B cell (primary cell): ENCODE data around the gene CDC14A. TPM values are rescaled to one million over a fixed set of nuclear protein-coding genes. Genes with fewer than 3 reads are reported as not detected.

ENCODE experiments used
- ATAC-seq: fragments of 200-7000 bp; cut with Tn5 transposase; one replicate; pipeline ENCODE4 v1.10.0; 2021; ENCODE audit warnings: low read depth, mild to moderate bottlenecking, moderate number of reproducible peaks, moderate library complexity
- CTCF ChIA-PET: fragments of 350-600 bp; sonication (Branson Sonifier 250); formaldehyde crosslinking; loops from one replicate; lab custom pipeline; 2021; ENCODE audit warnings: antibody characterized with exemption, inconsistent platforms; lab: Charles Lee
- POLR2A ChIA-PET: fragments of 350-600 bp; sonication (Branson Sonifier 250); formaldehyde crosslinking; loops from one replicate; lab custom pipeline; 2021; ENCODE audit warnings: antibody characterized with exemption; lab: Charles Lee
- DNase-seq: peaks from one replicate; pipeline ENCODE4 v3.0.0; 2013
- H2AFZ ChIP-seq: 2 replicates; pipeline ENCODE4 v1.6.1; 2012; ENCODE audit warnings: mild to moderate bottlenecking, low read depth, low read length; ENCODE audit not compliant: insufficient read depth, poor library complexity, severe bottlenecking
- H3K27ac ChIP-seq, 2 donors: 1 replicate in 1 of 2; 2 replicates in 1 of 2; pipeline ENCODE4 v1.5.1; 2012 to 2013; ENCODE audit warnings: low read length in 2 of 2, mild to moderate bottlenecking in 2 of 2, moderate library complexity in 1 of 2
- H3K27me3 ChIP-seq, 4 experiments: fragments of 200-600 bp in 1 of 4; sonication (generic) in 1 of 4; replicated peaks in 1 of 4; 1 replicate in 2 of 4; 2 replicates in 2 of 4; pipeline versions ENCODE4 v1.6.1 to v1.7.0; 2013 to 2016; ENCODE audit warnings: low read length in 3 of 4, mild to moderate bottlenecking in 2 of 4, mixed read lengths in 1 of 4, moderate library complexity in 1 of 4; ENCODE audit not compliant: insufficient read depth in 4 of 4, control insufficient read depth in 3 of 4; ENCODE audit errors: control extremely low read depth in 1 of 4
- H3K36me3 ChIP-seq, 2 experiments: replicated peaks in 1 of 2; 1 replicate in 1 of 2; 2 replicates in 1 of 2; pipeline versions ENCODE4 v1.6.1 to v1.7.1; 2013; ENCODE audit warnings: low read length in 1 of 2; ENCODE audit not compliant: insufficient read depth in 2 of 2, control insufficient read depth in 1 of 2; ENCODE audit errors: control extremely low read depth in 1 of 2, extremely low read depth in 1 of 2
- H3K4me1 ChIP-seq, 2 donors: fragments of 200-600 bp in 1 of 2; sonication (generic) in 1 of 2; 1 replicate in 1 of 2; 2 replicates in 1 of 2; pipeline versions ENCODE4 v1.5.1 to v1.6.1; 2013 to 2017; ENCODE audit warnings: low read length in 2 of 2; ENCODE audit not compliant: control insufficient read depth in 2 of 2, insufficient read depth in 2 of 2
- H3K4me2 ChIP-seq: replicated peaks from 2 replicates; pipeline ENCODE3; 2012; ENCODE audit warnings: mild to moderate bottlenecking, low read depth, low read length; ENCODE audit not compliant: poor library complexity, severe bottlenecking
- H3K4me3 ChIP-seq, 5 experiments: fragments of 200-600 bp in 1 of 5; sonication (generic) in 1 of 5; 1 replicate in 3 of 5; 2 replicates in 2 of 5; pipeline versions ENCODE4 v1.5.1 to v1.7.0; 2011 to 2016; ENCODE audit warnings: low read length in 4 of 5, mild to moderate bottlenecking in 4 of 5, low read depth in 2 of 5, control low read depth in 1 of 5, moderate library complexity in 1 of 5; ENCODE audit not compliant: insufficient read depth in 1 of 5; ENCODE audit errors: control extremely low read depth in 1 of 5, extremely low read depth in 1 of 5
- H3K79me2 ChIP-seq: fragments of 200-600 bp; sonication (generic); one replicate; pipeline ENCODE4 v1.6.0; 2016; ENCODE audit warnings: low read length; ENCODE audit not compliant: control insufficient read depth, insufficient read depth
- H3K9ac ChIP-seq: fragments of 200-600 bp; sonication (generic); 2 replicates; pipeline ENCODE4 v1.6.1; 2017; ENCODE audit warnings: mild to moderate bottlenecking, low read length, moderate library complexity
- H3K9me3 ChIP-seq, 3 donors: one replicate each; pipeline versions ENCODE4 v1.6.1 to v1.7.1; 2013; ENCODE audit warnings: low read length in 2 of 3; ENCODE audit not compliant: control insufficient read depth in 2 of 3, insufficient read depth in 1 of 3; ENCODE audit errors: control extremely low read depth in 1 of 3
- H4K20me1 ChIP-seq: 2 replicates; pipeline ENCODE4 v1.6.0; 2012; ENCODE audit warnings: mild to moderate bottlenecking, low read length; ENCODE audit not compliant: insufficient read depth, control insufficient read depth, poor library complexity, severe bottlenecking
- H3K27ac Mint-ChIP-seq: one replicate; pipeline ENCODE4 v1.8.0; 2021; ENCODE audit warnings: mixed read lengths
- H3K27me3 Mint-ChIP-seq: one replicate; pipeline ENCODE4 v1.8.0; 2021; ENCODE audit warnings: mixed read lengths
- H3K4me1 Mint-ChIP-seq: one replicate; pipeline ENCODE4 v1.8.0; 2021; ENCODE audit warnings: mixed read lengths
- H3K4me3 Mint-ChIP-seq: one replicate; pipeline ENCODE4 v1.8.0; 2021; ENCODE audit warnings: mixed read lengths
- H3K9me3 Mint-ChIP-seq: one replicate; pipeline ENCODE4 v1.8.0; 2022; ENCODE audit warnings: mixed read lengths; ENCODE audit not compliant: insufficient read depth
- CTCF ChIP-seq: fragments of 200-600 bp; IDR thresholded peaks from one replicate; pipeline ENCODE4 v1.8.0; 2022; ENCODE audit warnings: antibody characterized with exemption, mild to moderate bottlenecking
- EZH2 ChIP-seq: IDR thresholded peaks from 2 replicates; pipeline ENCODE4 v1.6.1; 2012; ENCODE audit warnings: borderline replicate concordance, low read depth, mild to moderate bottlenecking, moderate library complexity, low read length; ENCODE audit not compliant: insufficient read depth, poor library complexity, severe bottlenecking
- WGBS: methylation state at CpG from one replicate; pipeline ENCODE4 v1.1.5; 2013; ENCODE audit warnings: missing lambda C conversion rate; ENCODE audit not compliant: insufficient coverage; 5-methylcytosine and 5-hydroxymethylcytosine counted together
- intact Hi-C: fragments of 100-400 bp; cut with micrococcal nuclease; formaldehyde crosslinking; loops from one replicate; pipeline ENCODE4 v1.10.0; 2022
- polyA plus RNA-seq: library from polyadenylated mRNA; depleted of rRNA; stranded (reverse); fragments of >200 nt; gene quantifications from 2 replicates; pipeline ENCODE4 v1.2.3, GENCODE V29; 2012
- total RNA-seq, 2 donors: library from RNA; stranded (reverse); fragments of 120-200 nt in 1 of 2; gene quantifications; 1 replicate in 1 of 2; 2 replicates in 1 of 2; pipeline versions ENCODE4 v1.2.3 to v1.2.4, GENCODE V29; 2013 to 2022

The CDC14A gene
- total and polyA plus RNA-seq, 2 donors (not counting 1 experiment from before 2014, with no cell fraction given), result 6.1 to 41.7 TPM

- Histone ChIP-seq H3K36me3 (no peaks in the 10 kb centered on the region), H4K20me1 (no peaks in the 10 kb centered on the region), H3K27me3 (no peaks in the 10 kb centered on the region), H3K9ac (no peak overlapping the region), H3K4me2 (no peak overlapping the region), H3K4me3 (no peak overlapping the region), H3K79me2 (no peaks in the 10 kb centered on the region), H2AFZ (no peak overlapping the region), H3K9me3 (no peaks in the 10 kb centered on the region), H3K27ac (no peak overlapping the region), H3K4me1 (peaks cover 9 to 10% of the 10 kb centered on the region in 2 donors)
- Mint-ChIP-seq H3K27me3 (no peaks in the 10 kb centered on the region), H3K27ac (no peak overlapping the region), H3K4me3 (no peak overlapping the region), H3K9me3 (no peaks in the 10 kb centered on the region), H3K4me1 (peaks cover 14% of the 10 kb centered on the region)
- no CpG with 5 or more reads among the region's 2 CpGs for WGBS
- ATAC-seq (no peak), DNase-seq (no peak)
- intact Hi-C loops, result no loop called here
- POLR2A ChIA-PET, result no interaction called here
- TF ChIP-seq CTCF, result peak; percentile 4
- no peak for TF ChIP-seq EZH2
- CTCF ChIA-PET, result no interaction called here
Measured at GRCh38 chr1:100526894-100527293, 174.6 kb downstream of the CDC14A start.

GRCh38 chr1:100528871-100529270 lies 176.6 kb downstream of the CDC14A start:
- ChIA-PET CTCF (no interaction called here), POLR2A (no interaction called here)
- Mint-ChIP-seq H3K9me3 (no peaks in the 10 kb centered on the region), H3K27me3 (peaks cover 3% of the 10 kb centered on the region), H3K4me3 (no peak overlapping the region), H3K27ac (no peak overlapping the region), H3K4me1 (no peaks in the 10 kb centered on the region)
- no peaks in the 10 kb centered on the region for H3K9me3 ChIP-seq
- ATAC-seq, result no peak
- TF ChIP-seq EZH2, result no peak
- no peak for TF ChIP-seq CTCF
- peaks cover 0 to 4% (median 1%) of the 10 kb centered on the region in 4 experiments for H3K27me3 ChIP-seq
- WGBS, result no CpG with 5 or more reads among the region's 2 CpGs
- DNase-seq, result no peak
- intact Hi-C loops, result no loop called here
- H4K20me1 ChIP-seq, result no peaks in the 10 kb centered on the region
- no peaks in the 10 kb centered on the region for H3K79me2 ChIP-seq
- no peak overlapping the region for H3K27ac ChIP-seq
- H3K36me3 ChIP-seq, result no peaks in the 10 kb centered on the region
- H3K4me3 ChIP-seq, result no peak overlapping the region
- H3K9ac ChIP-seq, result no peak overlapping the region
- no peak overlapping the region for H3K4me2 ChIP-seq
- H3K4me1 ChIP-seq, result no peaks in the 10 kb centered on the region
- no peak overlapping the region for H2AFZ ChIP-seq
